Upper lobe of left lung (tissue), 6 donors: Measurements from ENCODE around the gene COQ7. TPM values are rescaled to one million over a fixed set of nuclear protein-coding genes. Genes with fewer than 3 reads are reported as not detected.

Experiments used
- ATAC-seq, 2 donors: fragments of 200-7000 bp; cut with Tn5 transposase; one replicate each; pipeline ENCODE4 v1.9.1; 2022; ENCODE audit warnings: mild to moderate bottlenecking in 2 of 2, moderate library complexity in 2 of 2; ENCODE audit not compliant: low FRiP score in 2 of 2
- DNase-seq, 2 donors: peaks; one replicate each; pipeline ENCODE4 v3.0.0-alpha.2; 2019 to 2020
- H3K27ac ChIP-seq, 4 donors: fragments of 200-600 bp; sonication (generic); one replicate each; pipeline ENCODE4 v1.5.1; 2016 to 2019
- H3K27me3 ChIP-seq, 4 donors: fragments of 200-600 bp; sonication (generic); one replicate each; pipeline ENCODE4 v1.5.1; 2017 to 2019
- H3K36me3 ChIP-seq, 4 donors: fragments of 200-600 bp; sonication (generic); one replicate each; pipeline ENCODE4 v1.5.1; 2016 to 2019
- H3K4me1 ChIP-seq, 4 donors: fragments of 200-600 bp; sonication (generic); one replicate each; pipeline ENCODE4 v1.5.1; 2018 to 2019
- H3K4me3 ChIP-seq, 4 donors: fragments of 200-600 bp; sonication (generic); one replicate each; pipeline ENCODE4 v1.5.1; 2017 to 2019; ENCODE audit warnings: mild to moderate bottlenecking in 2 of 4, moderate library complexity in 1 of 4
- H3K9me3 ChIP-seq, 4 donors: fragments of 200-600 bp; sonication (generic); one replicate each; pipeline ENCODE4 v1.5.1; 2018 to 2019
- CTCF ChIP-seq, 6 experiments: fragments of 450-650 bp in 4 of 6; fragments of 200-600 bp in 2 of 6; sonication (generic) in 2 of 6; IDR thresholded peaks; one replicate each; pipeline ENCODE4 v1.5.1; 2016 to 2019; ENCODE audit warnings: antibody characterized with exemption in 6 of 6
- EP300 ChIP-seq, 4 donors: sonication (generic); formaldehyde crosslinking; IDR thresholded peaks; one replicate each; pipeline ENCODE4 v1.5.1; 2017; ENCODE audit warnings: antibody characterized with exemption in 4 of 4, control low read depth in 2 of 4
- POLR2A ChIP-seq, 4 donors: fragments of 450-650 bp; IDR thresholded peaks; one replicate each; pipeline ENCODE4 v1.5.1; 2016 to 2017; ENCODE audit warnings: antibody characterized with exemption in 4 of 4, mild to moderate bottlenecking in 2 of 4
- POLR2AphosphoS5 ChIP-seq, 2 donors: sonication (generic); formaldehyde crosslinking; IDR thresholded peaks; one replicate each; pipeline ENCODE4 v1.5.1; 2017; ENCODE audit warnings: antibody characterized with exemption in 2 of 2
- WGBS, 2 donors: methylation state at CpG; one replicate each; pipeline ENCODE4 v1.1.5; 2017 to 2018; 5-methylcytosine and 5-hydroxymethylcytosine counted together
- total RNA-seq, 6 donors: library from RNA; depleted of rRNA in 4 of 6; stranded (reverse); fragments of >200 nt in 4 of 6; gene quantifications; one replicate each; pipeline versions ENCODE4 v1.1.0 to v1.2.1, GENCODE V29; 2016 to 2021
- donor health status: DM: no; HTN: no; CAD: no; lungs with moderate emphysema.
- donor health status: DM: no; HTN: yes; CAD: no; lungs with severe emphysema.

Gene COQ7
- total RNA-seq, 6 donors from 2014 or later: 14.6 to 41.9 (median 20.0) TPM

DNA sequence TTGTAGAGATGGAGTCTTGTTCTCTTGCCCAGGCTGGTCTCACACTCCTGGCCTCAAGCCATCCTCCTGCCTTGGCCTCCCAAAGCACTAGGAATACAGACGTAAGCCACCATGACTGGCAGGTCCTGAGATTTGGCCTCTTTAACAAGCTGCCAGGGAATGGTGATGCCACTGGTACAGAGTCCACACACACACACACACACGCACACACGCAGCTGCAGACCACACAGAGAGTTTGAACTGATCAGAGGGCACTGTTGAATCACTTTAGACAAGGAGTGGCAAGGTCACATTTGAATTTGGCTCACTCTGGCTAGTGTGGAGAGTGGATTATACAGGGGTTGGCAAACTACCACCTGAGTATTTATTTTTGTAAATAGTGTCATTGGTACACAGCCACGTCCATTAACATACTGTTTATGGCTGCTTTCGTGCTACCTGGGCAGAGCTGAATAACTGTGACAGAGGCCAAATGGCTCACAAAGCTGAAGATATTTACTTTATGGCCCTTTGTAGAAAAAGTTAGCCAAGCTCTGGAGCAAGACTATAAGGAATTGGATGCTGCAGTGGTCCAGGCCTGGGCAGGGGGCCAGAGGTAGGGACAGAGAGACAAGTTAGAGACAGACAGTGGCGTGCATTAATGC, 56.2 kb downstream of the COQ7 start:
- Histone ChIP-seq H3K9me3 (no peaks in the 10 kb centered on the region), H3K4me1 (peaks cover 23 to 42% (median 34%) of the 10 kb centered on the region in 4 donors), H3K27me3 (no peaks in the 10 kb centered on the region), H3K27ac (peak overlapping the region in 3 of 4 donors; percentile 17 to 46 (median 33)), H3K36me3 (peaks cover 0 to 7% (median 0%) of the 10 kb centered on the region in 4 donors), H3K4me3 (no peak overlapping the region)
- TF ChIP-seq POLR2AphosphoS5 (IDR thresholded peaks at IDR 0.05): no peak
- TF ChIP-seq POLR2A (IDR thresholded peaks at IDR 0.05): no peak
- no peak for TF ChIP-seq CTCF (IDR thresholded peaks at IDR 0.05)
- no peak for TF ChIP-seq EP300 (IDR thresholded peaks at IDR 0.05)
- no peak for DNase-seq
- 76 to 92% methylated on average over 5 to 6 of the region's 6 CpGs for WGBS, 2 donors
- no peak for ATAC-seq

DNA sequence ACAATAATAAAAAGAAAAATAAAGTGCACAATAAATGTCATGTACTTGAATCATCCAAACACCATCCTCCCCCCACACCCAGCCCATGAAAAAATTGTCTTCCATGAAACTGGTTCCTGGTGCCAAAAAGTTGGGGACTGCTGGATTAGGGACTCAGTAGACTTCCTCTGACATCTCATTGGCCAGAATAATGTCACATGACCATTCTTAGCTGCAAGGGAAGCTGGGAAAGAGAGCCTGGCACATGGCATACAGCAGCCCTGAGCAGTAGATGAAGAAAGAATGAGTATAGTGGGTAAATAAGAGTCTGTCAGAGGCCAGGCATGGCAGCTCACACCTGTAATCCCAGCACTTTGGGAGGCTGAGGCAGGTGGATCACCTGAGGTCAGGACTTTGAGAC, 58.9 kb downstream of the COQ7 start:
- Histone ChIP-seq H3K9me3 (no peaks in the 10 kb centered on the region), H3K36me3 (no peaks in the 10 kb centered on the region), H3K4me1 (peaks cover 27 to 39% (median 35%) of the 10 kb centered on the region in 4 donors), H3K27me3 (no peaks in the 10 kb centered on the region), H3K27ac (no peak overlapping the region), H3K4me3 (no peak overlapping the region)
- TF ChIP-seq EP300 (IDR thresholded peaks at IDR 0.05) (no peak), CTCF (IDR thresholded peaks at IDR 0.05) (no peak), POLR2AphosphoS5 (IDR thresholded peaks at IDR 0.05) (no peak), POLR2A (IDR thresholded peaks at IDR 0.05) (no peak)
- DNase-seq (no peak), ATAC-seq (no peak)

DNA sequence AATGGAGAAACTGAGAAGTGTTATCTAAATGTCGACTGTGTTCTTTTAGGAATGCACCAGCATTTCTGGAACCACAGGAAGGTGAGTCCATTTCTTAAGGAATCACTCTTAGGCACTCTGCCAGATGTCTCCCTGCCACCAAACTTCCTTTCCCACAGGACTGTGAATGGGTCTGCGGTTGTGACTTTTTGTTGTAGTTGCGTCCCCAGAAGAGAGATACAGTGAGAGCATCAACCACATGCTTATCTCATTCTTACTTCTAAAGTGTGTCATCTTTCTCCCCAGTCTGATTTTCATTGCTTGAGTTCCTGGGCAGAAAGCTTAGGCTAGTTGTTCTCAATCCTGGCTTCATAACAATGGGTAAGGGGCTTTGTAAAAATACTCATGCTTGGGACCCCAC, 59.8 kb downstream of the COQ7 start:
- H3K4me1 ChIP-seq: peaks cover 31 to 39% (median 36%) of the 10 kb centered on the region in 4 donors
- no peaks in the 10 kb centered on the region for H3K9me3 ChIP-seq
- H3K4me3 ChIP-seq: no peak overlapping the region
- H3K36me3 ChIP-seq: no peaks in the 10 kb centered on the region
- no peak for ATAC-seq
- peak overlapping the region in 2 of 4 donors; percentile 10 to 11 for H3K27ac ChIP-seq
- 44 to 60% methylated on average over 3 of the region's 3 CpGs for WGBS, 2 donors
- no peak for TF ChIP-seq CTCF (IDR thresholded peaks at IDR 0.05)
- no peak for TF ChIP-seq POLR2AphosphoS5 (IDR thresholded peaks at IDR 0.05)
- no peak for TF ChIP-seq POLR2A (IDR thresholded peaks at IDR 0.05)
- no peak for TF ChIP-seq EP300 (IDR thresholded peaks at IDR 0.05)
- H3K27me3 ChIP-seq: no peaks in the 10 kb centered on the region
- no peak for DNase-seq

GRCh38 chr16:19127674-19128131, 60.3 kb downstream of the COQ7 start:
- WGBS, 2 donors: 67 to 73% methylated on average over 3 of the region's 3 CpGs
- Histone ChIP-seq H3K27me3 (no peaks in the 10 kb centered on the region), H3K4me1 (peaks cover 34 to 43% (median 39%) of the 10 kb centered on the region in 4 donors), H3K4me3 (no peak overlapping the region), H3K9me3 (no peaks in the 10 kb centered on the region), H3K27ac (peak overlapping the region in 2 of 4 donors; percentile 10 to 11), H3K36me3 (no peaks in the 10 kb centered on the region)
- no peak for TF ChIP-seq POLR2A (IDR thresholded peaks at IDR 0.05)
- TF ChIP-seq EP300 (IDR thresholded peaks at IDR 0.05): no peak
- no peak for TF ChIP-seq POLR2AphosphoS5 (IDR thresholded peaks at IDR 0.05)
- no peak for TF ChIP-seq CTCF (IDR thresholded peaks at IDR 0.05)
- DNase-seq (no peak), ATAC-seq (no peak)
